WTC11 (cell line): ENCODE measurements around the gene RRP7A. TPM values are rescaled to one million over a fixed set of nuclear protein-coding genes. Genes with fewer than 3 reads are reported as not detected.

ENCODE experiments used
- ATAC-seq: fragments of 200-7000 bp; cut with Tn5 transposase; 2 replicates; pipeline ENCODE4 v1.10.0; 2021; ENCODE audit warnings: mild to moderate bottlenecking, moderate library complexity
- CTCF ChIA-PET: fragments of 300-600 bp; sonication (Branson Sonifier 250); formaldehyde crosslinking; loops from one replicate; lab custom pipeline; 2021; ENCODE audit warnings: antibody characterized with exemption; lab: Charles Lee
- POLR2A ChIA-PET: fragments of 350-600 bp; sonication (Branson Sonifier 250); formaldehyde crosslinking; loops from one replicate; lab custom pipeline; 2021; ENCODE audit warnings: antibody characterized with exemption; lab: Charles Lee
- DNase-seq: peaks from one replicate; pipeline ENCODE4 v3.0.0; 2021; ENCODE audit warnings: low spot score
- H3K27ac Mint-ChIP-seq: 2 replicates; pipeline ENCODE4 v1.8.0; 2021; ENCODE audit warnings: mixed read lengths
- H3K27me3 Mint-ChIP-seq: 2 replicates; pipeline ENCODE4 v1.8.0; 2021; ENCODE audit warnings: low read depth, mild to moderate bottlenecking, moderate library complexity, mixed read lengths
- H3K36me3 Mint-ChIP-seq: 2 replicates; pipeline ENCODE4 v1.8.0; 2021; ENCODE audit warnings: mixed read lengths
- H3K4me1 Mint-ChIP-seq: 2 replicates; pipeline ENCODE4 v1.8.0; 2022; ENCODE audit warnings: mixed read lengths
- H3K4me3 Mint-ChIP-seq: 2 replicates; pipeline ENCODE4 v1.8.0; 2021; ENCODE audit warnings: mild to moderate bottlenecking, moderate library complexity, mixed read lengths
- H3K9me3 Mint-ChIP-seq: 2 replicates; pipeline ENCODE4 v1.8.0; 2021; ENCODE audit warnings: mixed read lengths
- CBFB ChIP-seq: sonication (generic); formaldehyde crosslinking; IDR thresholded peaks from 2 replicates; pipeline ENCODE4 v1.8.1; 2022; ENCODE audit warnings: mild to moderate bottlenecking, low read depth, missing genetic modification reagents
- ETV6 ChIP-seq: sonication (generic); formaldehyde crosslinking; IDR thresholded peaks from 2 replicates; pipeline ENCODE4 v1.8.1; 2022; ENCODE audit warnings: mild to moderate bottlenecking, missing genetic modification reagents
- JAZF1 ChIP-seq: fragments of 250-450 bp; sonication (Bioruptor Pico); IDR thresholded peaks from 2 replicates; pipeline ENCODE4 v1.9.0; 2021; ENCODE audit warnings: moderate library complexity, mild to moderate bottlenecking, inconsistent platforms
- MLX ChIP-seq: sonication (generic); formaldehyde crosslinking; IDR thresholded peaks from 2 replicates; pipeline ENCODE4 v1.8.1; 2023; ENCODE audit warnings: mild to moderate bottlenecking, missing genetic modification reagents, moderate library complexity
- MXD4 ChIP-seq: fragments of 250-450 bp; sonication (Bioruptor Pico); IDR thresholded peaks from 2 replicates; pipeline ENCODE4 v1.8.0; 2021; ENCODE audit warnings: mild to moderate bottlenecking, moderate library complexity, borderline replicate concordance
- MYBL2 ChIP-seq: sonication (generic); formaldehyde crosslinking; IDR thresholded peaks from 2 replicates; pipeline ENCODE4 v1.8.1; 2023; ENCODE audit warnings: mild to moderate bottlenecking, moderate library complexity, missing genetic modification reagents
- RORB ChIP-seq: fragments of 250-450 bp; sonication (Bioruptor Pico); IDR thresholded peaks from 2 replicates; pipeline ENCODE4 v1.9.0; 2021; ENCODE audit warnings: mild to moderate bottlenecking
- SMAD3 ChIP-seq: sonication (generic); formaldehyde crosslinking; IDR thresholded peaks from 2 replicates; pipeline ENCODE4 v1.8.0; 2022; ENCODE audit warnings: missing genetic modification reagents, mild to moderate bottlenecking, borderline replicate concordance
- TEAD4 ChIP-seq: sonication (generic); formaldehyde crosslinking; IDR thresholded peaks from 2 replicates; pipeline ENCODE4 v1.8.0; 2022; ENCODE audit warnings: mild to moderate bottlenecking, missing genetic modification reagents
- USF1 ChIP-seq: sonication (generic); formaldehyde crosslinking; IDR thresholded peaks from 2 replicates; pipeline ENCODE4 v1.8.0; 2022; ENCODE audit warnings: mild to moderate bottlenecking, missing genetic modification reagents
- ZNF121 ChIP-seq: sonication (generic); formaldehyde crosslinking; IDR thresholded peaks from 2 replicates; pipeline ENCODE4 v1.8.0; 2023; ENCODE audit warnings: missing genetic modification reagents
- ZNF317 ChIP-seq: sonication (generic); formaldehyde crosslinking; IDR thresholded peaks from 2 replicates; pipeline ENCODE4 v1.8.1; 2023; ENCODE audit warnings: low read depth, mild to moderate bottlenecking, moderate library complexity, missing genetic modification reagents, borderline replicate concordance
- total RNA-seq: library from RNA; stranded (reverse); gene quantifications from 3 replicates; pipeline ENCODE4 v1.2.3, GENCODE V29; 2021
- TF ChIP-seq, protein P1 (sequence below): sonication (generic); formaldehyde crosslinking; IDR thresholded peaks from 2 replicates; pipeline ENCODE4 v1.8.0; 2022; ENCODE audit warnings: mild to moderate bottlenecking, missing genetic modification reagents
- TF ChIP-seq, protein P2 (sequence below): sonication (generic); formaldehyde crosslinking; IDR thresholded peaks from 2 replicates; pipeline ENCODE4 v1.8.1; 2022; ENCODE audit warnings: mild to moderate bottlenecking, missing genetic modification reagents, moderate library complexity, borderline replicate concordance
- TF ChIP-seq, protein P3 (sequence below): sonication (generic); formaldehyde crosslinking; IDR thresholded peaks from 2 replicates; pipeline ENCODE4 v1.8.0; 2023; ENCODE audit warnings: mild to moderate bottlenecking, missing genetic modification reagents
- TF ChIP-seq, protein P4 (sequence below): sonication (generic); formaldehyde crosslinking; IDR thresholded peaks from 2 replicates; pipeline ENCODE4 v1.8.1; 2023; ENCODE audit warnings: mild to moderate bottlenecking, missing genetic modification reagents, borderline replicate concordance
- TF ChIP-seq, protein P5 (sequence below): sonication (generic); formaldehyde crosslinking; conservative IDR thresholded peaks from 2 replicates; pipeline ENCODE4 v1.8.1; 2023; ENCODE audit warnings: mild to moderate bottlenecking, low read depth, missing genetic modification reagents, moderate library complexity

The RRP7A gene
- total RNA-seq, 1 experiment from 2014 or later = 95.0 TPM

- CTCF ChIA-PET = interaction anchor here (3.0 kb wide), 1 partner anchor 12 kb away, joined by 17 read pairs; no protein-coding TSS in a partner anchor
- no peaks in the 10 kb centered on the region for H3K36me3 Mint-ChIP-seq
- DNase-seq = no peak
- H3K4me1 Mint-ChIP-seq = peaks cover 3% of the 10 kb centered on the region; the same call in 1 of the 2 replicates
- TF ChIP-seq RORB (CRISPR knock-in tag) (no peak), MXD4 (CRISPR knock-in tag) (no peak), ZNF317 (CRISPR knock-in tag) (no peak), TEAD4 (no peak), MYBL2 (CRISPR knock-in tag) (no peak), CBFB (CRISPR knock-in tag) (no peak), MLX (CRISPR knock-in tag) (no peak), JAZF1 (no peak), ETV6 (CRISPR knock-in tag) (no peak)
- TF ChIP-seq, protein P1, sequence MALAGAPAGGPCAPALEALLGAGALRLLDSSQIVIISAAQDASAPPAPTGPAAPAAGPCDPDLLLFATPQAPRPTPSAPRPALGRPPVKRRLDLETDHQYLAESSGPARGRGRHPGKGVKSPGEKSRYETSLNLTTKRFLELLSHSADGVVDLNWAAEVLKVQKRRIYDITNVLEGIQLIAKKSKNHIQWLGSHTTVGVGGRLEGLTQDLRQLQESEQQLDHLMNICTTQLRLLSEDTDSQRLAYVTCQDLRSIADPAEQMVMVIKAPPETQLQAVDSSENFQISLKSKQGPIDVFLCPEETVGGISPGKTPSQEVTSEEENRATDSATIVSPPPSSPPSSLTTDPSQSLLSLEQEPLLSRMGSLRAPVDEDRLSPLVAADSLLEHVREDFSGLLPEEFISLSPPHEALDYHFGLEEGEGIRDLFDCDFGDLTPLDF (CRISPR knock-in tag) = no peak
- TF ChIP-seq, protein P2, sequence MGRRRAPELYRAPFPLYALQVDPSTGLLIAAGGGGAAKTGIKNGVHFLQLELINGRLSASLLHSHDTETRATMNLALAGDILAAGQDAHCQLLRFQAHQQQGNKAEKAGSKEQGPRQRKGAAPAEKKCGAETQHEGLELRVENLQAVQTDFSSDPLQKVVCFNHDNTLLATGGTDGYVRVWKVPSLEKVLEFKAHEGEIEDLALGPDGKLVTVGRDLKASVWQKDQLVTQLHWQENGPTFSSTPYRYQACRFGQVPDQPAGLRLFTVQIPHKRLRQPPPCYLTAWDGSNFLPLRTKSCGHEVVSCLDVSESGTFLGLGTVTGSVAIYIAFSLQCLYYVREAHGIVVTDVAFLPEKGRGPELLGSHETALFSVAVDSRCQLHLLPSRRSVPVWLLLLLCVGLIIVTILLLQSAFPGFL (CRISPR knock-in tag) = no peak
- TF ChIP-seq, all 79 proteins: peak for 0
- POLR2A ChIA-PET = no interaction called here
- Mint-ChIP-seq H3K9me3 (no peaks in the 10 kb centered on the region), H3K4me3 (no peak overlapping the region), H3K27ac (no peak overlapping the region), H3K27me3 (peaks cover 22% of the 10 kb centered on the region)
- ATAC-seq = no peak
Observed at GRCh38 chr22:42471441-42471840, 48.2 kb downstream of the RRP7A start.

DNA sequence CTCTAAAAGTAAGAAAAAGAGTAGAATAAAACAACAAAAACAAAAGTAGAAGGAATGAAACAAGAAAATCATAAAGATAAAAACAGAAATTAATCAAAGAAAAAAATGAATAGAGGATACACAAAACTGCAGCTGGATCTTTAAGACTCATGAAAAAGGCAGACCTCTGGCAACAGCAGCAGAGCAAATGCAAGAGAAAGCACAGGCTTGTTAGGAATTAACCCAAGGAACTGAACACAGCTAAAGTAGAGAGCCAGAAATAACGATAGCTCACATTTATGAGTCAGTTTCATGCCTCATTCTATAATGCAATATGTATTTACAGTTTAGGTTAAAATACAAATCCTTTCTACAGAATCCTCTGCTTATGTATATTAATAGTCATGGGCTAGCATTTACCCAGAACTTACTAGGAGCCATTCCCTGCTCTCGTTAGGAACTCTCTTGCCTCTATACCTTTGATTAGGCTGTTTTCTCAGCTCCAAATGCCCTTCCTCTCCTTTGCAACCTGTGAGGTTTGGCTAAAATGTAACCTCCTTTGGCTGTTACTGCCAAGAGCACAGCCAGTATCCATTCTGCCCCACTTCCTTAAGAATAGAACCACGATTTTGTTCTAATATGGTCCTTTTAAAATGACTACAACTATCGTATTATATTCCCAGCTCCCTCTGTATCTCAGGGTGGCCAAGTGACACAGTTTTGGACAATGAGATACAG, 49.1 kb downstream of the RRP7A start:
- Mint-ChIP-seq H3K9me3 (no peaks in the 10 kb centered on the region), H3K4me1 (peaks cover 3% of the 10 kb centered on the region; the same call in 1 of the 2 replicates), H3K27ac (no peak overlapping the region), H3K36me3 (no peaks in the 10 kb centered on the region), H3K4me3 (no peak overlapping the region), H3K27me3 (peaks cover 24% of the 10 kb centered on the region)
- ChIA-PET CTCF (interaction anchor here (0.7 to 1.3 kb wide), 4 partner anchors 9 to 380 kb away, joined by 3 to 6 read pairs (median 4); partner anchors contain the start of gene NDUFA6), POLR2A (no interaction called here)
- no peak for DNase-seq
- ATAC-seq = no peak
- TF ChIP-seq, protein P3, sequence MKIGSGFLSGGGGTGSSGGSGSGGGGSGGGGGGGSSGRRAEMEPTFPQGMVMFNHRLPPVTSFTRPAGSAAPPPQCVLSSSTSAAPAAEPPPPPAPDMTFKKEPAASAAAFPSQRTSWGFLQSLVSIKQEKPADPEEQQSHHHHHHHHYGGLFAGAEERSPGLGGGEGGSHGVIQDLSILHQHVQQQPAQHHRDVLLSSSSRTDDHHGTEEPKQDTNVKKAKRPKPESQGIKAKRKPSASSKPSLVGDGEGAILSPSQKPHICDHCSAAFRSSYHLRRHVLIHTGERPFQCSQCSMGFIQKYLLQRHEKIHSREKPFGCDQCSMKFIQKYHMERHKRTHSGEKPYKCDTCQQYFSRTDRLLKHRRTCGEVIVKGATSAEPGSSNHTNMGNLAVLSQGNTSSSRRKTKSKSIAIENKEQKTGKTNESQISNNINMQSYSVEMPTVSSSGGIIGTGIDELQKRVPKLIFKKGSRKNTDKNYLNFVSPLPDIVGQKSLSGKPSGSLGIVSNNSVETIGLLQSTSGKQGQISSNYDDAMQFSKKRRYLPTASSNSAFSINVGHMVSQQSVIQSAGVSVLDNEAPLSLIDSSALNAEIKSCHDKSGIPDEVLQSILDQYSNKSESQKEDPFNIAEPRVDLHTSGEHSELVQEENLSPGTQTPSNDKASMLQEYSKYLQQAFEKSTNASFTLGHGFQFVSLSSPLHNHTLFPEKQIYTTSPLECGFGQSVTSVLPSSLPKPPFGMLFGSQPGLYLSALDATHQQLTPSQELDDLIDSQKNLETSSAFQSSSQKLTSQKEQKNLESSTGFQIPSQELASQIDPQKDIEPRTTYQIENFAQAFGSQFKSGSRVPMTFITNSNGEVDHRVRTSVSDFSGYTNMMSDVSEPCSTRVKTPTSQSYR (CRISPR knock-in tag) = no peak
- TF ChIP-seq, protein P4, sequence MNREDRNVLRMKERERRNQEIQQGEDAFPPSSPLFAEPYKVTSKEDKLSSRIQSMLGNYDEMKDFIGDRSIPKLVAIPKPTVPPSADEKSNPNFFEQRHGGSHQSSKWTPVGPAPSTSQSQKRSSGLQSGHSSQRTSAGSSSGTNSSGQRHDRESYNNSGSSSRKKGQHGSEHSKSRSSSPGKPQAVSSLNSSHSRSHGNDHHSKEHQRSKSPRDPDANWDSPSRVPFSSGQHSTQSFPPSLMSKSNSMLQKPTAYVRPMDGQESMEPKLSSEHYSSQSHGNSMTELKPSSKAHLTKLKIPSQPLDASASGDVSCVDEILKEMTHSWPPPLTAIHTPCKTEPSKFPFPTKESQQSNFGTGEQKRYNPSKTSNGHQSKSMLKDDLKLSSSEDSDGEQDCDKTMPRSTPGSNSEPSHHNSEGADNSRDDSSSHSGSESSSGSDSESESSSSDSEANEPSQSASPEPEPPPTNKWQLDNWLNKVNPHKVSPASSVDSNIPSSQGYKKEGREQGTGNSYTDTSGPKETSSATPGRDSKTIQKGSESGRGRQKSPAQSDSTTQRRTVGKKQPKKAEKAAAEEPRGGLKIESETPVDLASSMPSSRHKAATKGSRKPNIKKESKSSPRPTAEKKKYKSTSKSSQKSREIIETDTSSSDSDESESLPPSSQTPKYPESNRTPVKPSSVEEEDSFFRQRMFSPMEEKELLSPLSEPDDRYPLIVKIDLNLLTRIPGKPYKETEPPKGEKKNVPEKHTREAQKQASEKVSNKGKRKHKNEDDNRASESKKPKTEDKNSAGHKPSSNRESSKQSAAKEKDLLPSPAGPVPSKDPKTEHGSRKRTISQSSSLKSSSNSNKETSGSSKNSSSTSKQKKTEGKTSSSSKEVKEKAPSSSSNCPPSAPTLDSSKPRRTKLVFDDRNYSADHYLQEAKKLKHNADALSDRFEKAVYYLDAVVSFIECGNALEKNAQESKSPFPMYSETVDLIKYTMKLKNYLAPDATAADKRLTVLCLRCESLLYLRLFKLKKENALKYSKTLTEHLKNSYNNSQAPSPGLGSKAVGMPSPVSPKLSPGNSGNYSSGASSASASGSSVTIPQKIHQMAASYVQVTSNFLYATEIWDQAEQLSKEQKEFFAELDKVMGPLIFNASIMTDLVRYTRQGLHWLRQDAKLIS = no peak
- TF ChIP-seq ZNF121 (CRISPR knock-in tag) (no peak), USF1 (no peak), JAZF1 (no peak), SMAD3 (CRISPR knock-in tag) (no peak)
- TF ChIP-seq, protein P5, sequence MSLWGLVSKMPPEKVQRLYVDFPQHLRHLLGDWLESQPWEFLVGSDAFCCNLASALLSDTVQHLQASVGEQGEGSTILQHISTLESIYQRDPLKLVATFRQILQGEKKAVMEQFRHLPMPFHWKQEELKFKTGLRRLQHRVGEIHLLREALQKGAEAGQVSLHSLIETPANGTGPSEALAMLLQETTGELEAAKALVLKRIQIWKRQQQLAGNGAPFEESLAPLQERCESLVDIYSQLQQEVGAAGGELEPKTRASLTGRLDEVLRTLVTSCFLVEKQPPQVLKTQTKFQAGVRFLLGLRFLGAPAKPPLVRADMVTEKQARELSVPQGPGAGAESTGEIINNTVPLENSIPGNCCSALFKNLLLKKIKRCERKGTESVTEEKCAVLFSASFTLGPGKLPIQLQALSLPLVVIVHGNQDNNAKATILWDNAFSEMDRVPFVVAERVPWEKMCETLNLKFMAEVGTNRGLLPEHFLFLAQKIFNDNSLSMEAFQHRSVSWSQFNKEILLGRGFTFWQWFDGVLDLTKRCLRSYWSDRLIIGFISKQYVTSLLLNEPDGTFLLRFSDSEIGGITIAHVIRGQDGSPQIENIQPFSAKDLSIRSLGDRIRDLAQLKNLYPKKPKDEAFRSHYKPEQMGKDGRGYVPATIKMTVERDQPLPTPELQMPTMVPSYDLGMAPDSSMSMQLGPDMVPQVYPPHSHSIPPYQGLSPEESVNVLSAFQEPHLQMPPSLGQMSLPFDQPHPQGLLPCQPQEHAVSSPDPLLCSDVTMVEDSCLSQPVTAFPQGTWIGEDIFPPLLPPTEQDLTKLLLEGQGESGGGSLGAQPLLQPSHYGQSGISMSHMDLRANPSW = no peak
